Loucy (cell line): ENCODE results near the gene BSND.

ENCODE experiments used
- EZH2phosphoT487 ChIP-seq: fragments of 200-600 bp; IDR thresholded peaks from 2 replicates; pipeline ENCODE4 v1.6.1; 2018; ENCODE audit warnings: antibody characterized with exemption, mild to moderate bottlenecking, moderate library complexity, borderline replicate concordance
- TF ChIP-seq, protein P1 (sequence below): fragments of 200-600 bp; sonication (generic); conservative IDR thresholded peaks from 2 replicates; pipeline ENCODE4 v1.5.1; 2014; ENCODE audit warnings: mild to moderate bottlenecking, antibody characterized with exemption, low read length

DNA sequence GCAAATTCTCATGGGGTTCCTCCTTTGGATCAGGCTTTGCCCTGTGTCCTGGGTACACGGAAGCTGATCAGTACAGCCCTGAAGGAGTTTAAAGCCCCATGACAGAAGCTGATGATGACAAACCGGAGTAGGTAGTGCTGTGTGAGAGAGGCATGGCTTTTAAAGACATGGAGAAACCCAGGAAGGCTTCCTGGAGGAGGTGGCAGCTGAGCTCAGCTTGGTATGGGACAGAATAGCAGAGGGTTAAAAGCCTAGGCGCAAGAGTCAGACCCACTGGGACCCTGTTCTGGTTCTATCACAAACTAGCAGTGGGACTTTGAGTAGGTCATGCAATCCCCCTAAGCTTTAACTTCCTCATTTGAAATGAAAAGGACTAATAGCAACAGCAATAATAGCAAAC, 12.2 kb upstream of the BSND start:
- TF ChIP-seq, protein P1, sequence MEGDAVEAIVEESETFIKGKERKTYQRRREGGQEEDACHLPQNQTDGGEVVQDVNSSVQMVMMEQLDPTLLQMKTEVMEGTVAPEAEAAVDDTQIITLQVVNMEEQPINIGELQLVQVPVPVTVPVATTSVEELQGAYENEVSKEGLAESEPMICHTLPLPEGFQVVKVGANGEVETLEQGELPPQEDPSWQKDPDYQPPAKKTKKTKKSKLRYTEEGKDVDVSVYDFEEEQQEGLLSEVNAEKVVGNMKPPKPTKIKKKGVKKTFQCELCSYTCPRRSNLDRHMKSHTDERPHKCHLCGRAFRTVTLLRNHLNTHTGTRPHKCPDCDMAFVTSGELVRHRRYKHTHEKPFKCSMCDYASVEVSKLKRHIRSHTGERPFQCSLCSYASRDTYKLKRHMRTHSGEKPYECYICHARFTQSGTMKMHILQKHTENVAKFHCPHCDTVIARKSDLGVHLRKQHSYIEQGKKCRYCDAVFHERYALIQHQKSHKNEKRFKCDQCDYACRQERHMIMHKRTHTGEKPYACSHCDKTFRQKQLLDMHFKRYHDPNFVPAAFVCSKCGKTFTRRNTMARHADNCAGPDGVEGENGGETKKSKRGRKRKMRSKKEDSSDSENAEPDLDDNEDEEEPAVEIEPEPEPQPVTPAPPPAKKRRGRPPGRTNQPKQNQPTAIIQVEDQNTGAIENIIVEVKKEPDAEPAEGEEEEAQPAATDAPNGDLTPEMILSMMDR: no peak
- TF ChIP-seq EZH2phosphoT487: no peak
